NCI-H2171 (cell line): Measurements from ENCODE around the gene CEACAM16.
"Not testable (repeated sequence)": the region's sequence is repeated elsewhere in the genome, so short reads cannot be mapped to it uniquely, and the experiment has no call there.

Experiments used
- DNase-seq: peaks from one replicate; lab custom pipeline; 2025; lab: John Stamatoyannopoulos, UW

Gene CEACAM16

GRCh38 chr19:44677019-44677811 is 21.7 kb upstream of the CEACAM16 start:
- no peak for DNase-seq

- no peak for DNase-seq
These were observed 18.4 kb upstream of the CEACAM16 start for GRCh38 chr19:44680536-44680935.

DNA sequence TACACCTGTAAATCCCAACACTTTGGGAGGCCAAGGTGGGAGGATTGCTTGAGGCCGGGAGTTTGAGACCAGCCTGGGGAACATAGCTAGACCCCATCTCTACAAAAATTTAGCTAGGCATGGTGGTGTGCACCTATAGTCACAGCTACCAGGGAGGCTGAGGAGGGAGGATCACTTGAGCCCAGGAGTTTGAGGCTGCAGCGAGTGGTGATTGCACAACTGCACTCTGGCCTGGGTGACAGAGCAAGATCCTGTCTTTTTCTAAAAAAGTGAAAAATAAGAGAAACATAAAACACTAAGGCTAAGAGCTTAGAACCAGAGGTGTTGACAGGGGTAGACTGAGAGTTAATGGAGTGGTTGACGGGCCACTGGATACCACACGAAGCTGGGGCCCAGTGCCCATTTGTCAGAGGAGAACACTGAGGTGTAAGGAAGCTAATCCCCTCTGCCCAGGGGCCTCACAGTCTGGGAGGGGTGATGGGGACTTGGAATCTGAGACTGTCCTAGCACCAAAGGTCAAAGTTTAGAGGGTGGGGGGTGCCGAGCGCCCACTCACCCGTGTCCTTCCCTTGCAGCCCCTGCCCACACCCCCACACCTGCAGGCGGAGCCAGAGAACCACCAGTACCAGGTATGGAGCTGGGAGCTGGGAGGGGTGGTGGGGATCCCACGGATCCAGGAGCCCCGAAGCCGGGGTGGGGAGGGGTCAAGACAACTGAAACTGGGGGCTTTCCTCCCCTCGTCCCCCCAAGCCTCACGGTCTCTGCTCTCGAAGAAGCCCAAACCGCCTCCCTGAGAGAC is 16.8 kb upstream of the CEACAM16 start:
- no peak for DNase-seq

DNA sequence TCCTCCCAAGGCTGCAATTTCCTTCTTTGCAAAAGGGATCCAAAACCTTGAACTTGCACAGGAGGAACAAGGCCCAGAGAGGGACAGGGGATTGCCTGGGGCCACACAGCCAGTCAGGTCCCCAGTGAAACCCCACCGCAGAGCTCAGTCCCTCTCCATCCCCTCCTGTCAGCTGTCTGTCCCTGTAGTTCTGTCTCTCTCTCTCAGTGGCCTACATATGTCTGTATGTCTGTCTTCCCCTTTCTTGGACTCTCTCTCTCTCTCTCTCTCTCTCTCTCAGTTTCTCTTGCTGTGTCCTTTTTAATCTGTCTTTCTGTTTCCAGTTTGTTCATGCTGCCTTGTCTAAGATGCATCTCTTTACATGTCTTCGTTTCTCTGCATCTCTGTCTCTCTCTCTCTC is 16.1 kb upstream of the CEACAM16 start:
- no peak for DNase-seq

DNA sequence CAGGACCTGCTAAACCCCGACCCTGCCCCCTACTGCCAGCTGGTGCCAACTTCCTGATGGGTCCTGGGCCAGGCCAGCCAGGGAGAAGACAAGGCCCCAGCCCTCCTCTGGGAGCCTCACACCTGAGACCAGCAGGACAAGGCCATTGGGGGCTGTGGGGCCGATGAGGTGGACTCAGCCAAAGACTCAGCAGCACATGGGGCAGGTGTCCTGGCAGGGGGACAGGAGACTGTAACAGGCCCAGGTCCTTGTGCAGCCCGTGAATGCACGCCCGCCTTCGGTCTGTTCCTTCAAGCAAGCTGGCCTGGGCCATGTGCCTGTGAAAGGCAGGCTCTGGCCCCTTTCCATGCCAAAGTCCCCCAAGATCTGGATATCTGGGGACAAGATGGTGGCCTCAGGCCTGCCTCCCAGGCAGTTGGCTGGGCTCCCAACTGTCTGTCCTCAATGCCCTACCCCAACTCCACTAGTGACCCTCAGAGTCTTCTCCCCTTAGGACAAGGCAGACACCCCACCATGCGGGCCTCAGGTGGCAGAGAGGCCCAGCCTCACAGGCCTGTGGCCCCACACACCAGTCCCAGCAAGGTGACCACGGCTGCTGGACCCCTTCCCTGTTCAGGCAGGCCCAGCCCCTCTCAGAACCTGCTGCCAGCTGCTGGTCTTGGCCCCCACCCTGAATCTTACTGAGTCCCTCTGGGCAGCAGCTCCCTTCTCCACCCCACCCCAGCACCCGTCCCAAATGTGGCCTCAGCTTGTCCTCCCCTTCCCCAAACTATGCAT is 15.3 kb upstream of the CEACAM16 start:
- DNase-seq, result no peak

GRCh38 chr19:44684396-44684795 is 14.6 kb upstream of the CEACAM16 start:
- not testable (repeated sequence) for DNase-seq

DNA sequence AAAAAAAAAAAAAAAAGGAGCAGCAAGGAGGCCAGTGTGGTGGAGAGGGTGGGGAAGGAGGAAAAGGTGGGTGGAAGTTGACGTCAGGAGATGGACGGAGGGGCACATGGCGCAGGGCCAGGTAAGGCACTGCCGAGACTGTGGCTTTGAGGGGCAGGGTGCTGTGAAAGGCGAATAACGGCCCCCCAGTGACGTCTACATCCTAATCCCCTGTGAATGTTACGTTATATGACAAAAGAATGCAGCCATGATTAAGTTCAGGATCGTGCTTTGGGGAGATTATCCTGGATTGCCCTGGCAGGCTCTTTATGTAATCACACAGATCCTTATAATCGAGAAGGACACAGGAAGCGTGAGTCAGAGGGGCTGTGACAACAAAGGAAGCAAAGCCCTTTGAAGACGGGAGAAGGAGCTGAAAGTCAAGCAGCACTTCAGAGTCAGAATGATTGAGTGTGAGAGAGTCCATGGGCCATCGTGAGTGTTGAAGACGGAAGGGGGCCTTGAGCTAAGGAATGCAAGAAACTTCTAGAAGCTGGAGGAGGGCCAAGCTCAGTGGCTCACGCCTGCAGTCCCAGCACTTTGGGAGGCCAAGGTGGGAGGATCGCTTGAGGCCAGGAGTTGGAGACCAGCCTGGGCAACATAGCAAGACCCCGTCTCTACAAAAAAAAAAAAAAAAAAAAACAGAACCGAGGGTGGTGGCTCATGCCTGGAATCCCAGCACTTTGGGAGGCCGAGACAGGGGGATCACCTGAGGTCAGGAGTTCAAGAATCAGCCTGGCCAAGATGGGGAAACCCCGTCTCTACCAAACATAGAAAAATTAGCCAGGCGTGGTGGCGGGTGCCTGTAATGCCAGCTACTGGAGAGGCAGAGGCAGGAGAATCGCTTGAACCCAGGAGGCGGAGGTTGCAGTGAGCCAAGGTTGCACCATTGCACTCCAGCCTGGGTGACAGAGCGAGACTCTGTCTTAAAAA is 13.8 kb upstream of the CEACAM16 start:
- no peak for DNase-seq

- no peak for DNase-seq
These were observed 13.1 kb upstream of the CEACAM16 start for GRCh38 chr19:44685877-44686276.

DNA sequence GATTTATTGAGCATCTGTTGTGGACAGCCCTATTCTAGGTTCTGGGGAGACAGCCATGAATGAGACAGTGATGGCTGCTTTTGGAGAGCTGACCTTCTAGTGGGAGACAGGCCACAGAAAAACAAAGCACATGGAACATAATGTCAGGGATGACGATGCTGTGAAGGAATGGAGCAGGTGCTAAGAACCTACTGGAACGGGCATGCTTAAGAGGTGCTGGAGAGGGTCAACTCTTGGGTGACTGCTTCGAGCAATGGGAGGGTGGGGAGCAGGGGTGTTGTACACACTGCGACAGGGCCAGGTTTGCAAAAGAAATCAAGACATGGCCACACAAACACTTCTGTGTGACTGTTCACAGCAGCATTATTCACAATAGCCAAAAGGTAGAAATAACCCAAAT is 12.1 kb upstream of the CEACAM16 start:
- no peak for DNase-seq

DNA sequence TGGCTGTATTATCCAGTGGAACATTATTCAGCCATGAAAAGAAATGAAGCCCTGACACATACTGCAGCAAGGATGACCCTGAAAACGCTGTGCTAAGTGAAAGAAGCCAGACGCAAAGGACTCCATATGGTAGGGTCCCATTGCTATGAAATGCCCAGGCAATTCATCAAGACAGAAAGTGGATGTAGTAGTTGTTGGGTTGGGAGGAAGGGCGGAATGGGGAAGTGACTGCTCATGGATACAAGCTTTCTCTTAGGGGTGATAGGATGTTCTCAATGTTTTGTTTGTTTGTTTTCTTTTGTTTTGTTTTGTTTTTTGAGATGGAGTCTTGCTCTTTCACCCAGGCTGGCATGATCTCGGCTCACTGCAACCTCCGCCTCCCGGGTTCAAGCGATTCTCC is 11.1 kb upstream of the CEACAM16 start:
- no peak for DNase-seq

- DNase-seq, result peak; percentile 45
These were observed 9.4 kb upstream of the CEACAM16 start for GRCh38 chr19:44689290-44690130.

DNA sequence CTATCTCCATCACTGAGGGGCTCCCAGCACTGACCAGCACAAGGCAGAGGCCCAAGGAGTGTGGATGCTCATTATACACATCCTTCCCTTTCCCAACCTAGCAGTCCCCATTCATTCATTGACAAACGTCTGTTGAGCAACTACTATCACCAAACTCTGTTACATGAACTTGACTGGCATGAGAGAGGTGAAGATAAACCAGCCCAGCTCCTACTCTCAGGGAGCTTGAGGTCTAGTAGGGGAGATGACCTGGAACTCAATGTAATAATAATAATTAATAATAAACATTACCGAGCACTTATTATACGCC is 8.9 kb upstream of the CEACAM16 start:
- no peak for DNase-seq

DNA sequence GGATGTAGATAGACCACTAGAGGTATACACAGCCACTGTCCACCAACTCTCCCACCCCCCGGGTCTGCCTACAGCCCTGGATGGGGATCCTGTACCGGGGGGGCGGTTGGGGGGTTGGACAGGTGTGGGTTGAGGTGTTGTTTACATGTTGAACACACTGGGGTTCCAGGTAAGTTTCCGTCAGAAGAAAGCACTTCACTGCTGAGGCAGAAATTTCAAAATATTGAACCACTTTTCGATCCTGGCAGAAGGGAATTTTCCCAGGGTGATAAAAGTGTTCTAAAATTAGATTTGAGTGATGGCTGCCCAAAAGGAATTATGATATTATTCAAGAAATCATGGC is 6.6 kb upstream of the CEACAM16 start:
- DNase-seq, result no peak

DNA sequence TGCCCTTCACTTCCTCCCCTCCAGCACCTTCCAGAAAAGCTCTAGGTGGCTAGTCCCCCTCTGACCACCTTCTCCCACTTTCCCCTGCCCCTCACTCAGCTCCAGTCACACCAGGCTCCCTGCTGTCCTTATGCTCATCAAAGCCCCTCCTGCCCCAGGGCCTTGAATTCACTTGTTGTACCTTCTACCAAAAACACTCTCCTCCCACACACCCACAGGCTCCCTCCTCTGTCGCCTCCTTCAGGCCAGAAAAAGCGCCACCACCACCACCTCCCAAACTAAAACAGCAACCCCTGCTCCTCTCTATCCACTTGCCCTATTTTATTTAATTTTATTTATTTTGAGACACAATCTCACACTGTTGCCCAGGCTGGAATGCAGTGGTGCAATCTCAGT is 4.8 kb upstream of the CEACAM16 start:
- no peak for DNase-seq

DNA sequence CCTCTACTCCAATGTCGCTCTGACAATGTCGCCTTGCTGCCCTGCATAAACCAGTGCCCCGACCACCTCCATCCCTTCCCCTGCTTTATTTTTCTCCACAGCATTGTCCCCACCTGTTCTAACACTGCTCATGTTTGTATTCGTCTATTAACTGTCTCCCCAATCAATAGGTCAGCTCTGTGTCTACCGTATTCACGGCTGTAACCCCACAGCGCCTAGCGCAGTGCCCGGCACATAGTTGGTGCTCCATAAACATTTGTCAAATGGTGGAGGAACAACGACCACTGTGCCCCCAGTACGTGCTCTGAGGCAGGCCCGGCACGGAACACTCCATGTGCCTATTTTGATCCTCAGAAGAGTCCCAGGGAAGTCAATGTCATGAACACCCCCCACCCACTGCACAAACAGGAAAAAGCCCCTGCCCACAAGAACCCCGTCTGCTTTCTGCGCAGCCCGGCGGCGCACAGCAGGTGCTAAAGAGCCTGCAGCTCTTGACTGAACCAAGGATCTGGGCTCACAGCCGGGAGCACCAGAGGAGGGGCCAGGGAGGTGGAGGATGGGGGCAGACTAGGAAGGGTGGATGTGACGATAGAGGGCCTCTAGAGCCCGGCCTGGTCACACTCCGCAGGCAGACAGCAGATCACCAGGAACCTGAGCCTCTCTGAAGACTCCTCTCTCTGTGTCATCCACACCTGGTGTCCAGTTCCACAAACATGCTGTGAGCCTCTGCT is 1.8 kb upstream of the CEACAM16 start:
- DNase-seq, result no peak

DNA sequence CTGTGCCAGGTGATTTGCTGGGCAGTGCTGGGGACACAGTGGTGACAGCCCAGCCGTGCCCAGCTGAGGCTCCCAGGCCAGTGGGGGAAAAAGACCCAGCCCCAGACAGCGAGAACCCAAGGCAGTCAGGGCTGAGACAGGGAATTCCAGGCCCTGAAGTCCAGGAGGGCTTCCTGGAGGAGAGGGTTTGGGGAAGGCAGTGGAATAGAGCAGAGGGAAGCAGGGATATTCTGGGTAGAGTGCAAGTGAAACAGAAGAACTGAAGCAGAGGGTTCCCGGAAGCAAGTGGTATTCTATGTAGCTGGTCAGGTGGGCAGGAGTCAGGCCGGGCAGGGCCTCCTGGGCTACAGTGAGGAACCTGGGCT is 1.3 kb upstream of the CEACAM16 start:
- DNase-seq, result no peak

GRCh38 chr19:44700547-44700946 is 1.6 kb downstream of the CEACAM16 start:
- no peak for DNase-seq

GRCh38 chr19:44701228-44701627 is 2.3 kb downstream of the CEACAM16 start:
- DNase-seq, result no peak

GRCh38 chr19:44702551-44703176 is 3.7 kb downstream of the CEACAM16 start:
- DNase-seq, result no peak
